HL-60 (cell line): ENCODE results near the gene SHC2.

Source experiments
- DNase-seq, 2 experiments: peaks; one replicate each; pipeline ENCODE4 v3.0.0-alpha.2; 2010 to 2020; ENCODE audit warnings: low read depth in 1 of 2, low spot score in 1 of 2
- H3K27ac ChIP-seq: fragments of 250-450 bp; sonication (Bioruptor Pico); replicated peaks from 2 replicates; pipeline ENCODE4 v1.5.1; 2020; ENCODE audit warnings: mild to moderate bottlenecking, moderate library complexity
- H3K27me3 ChIP-seq: fragments of 250-450 bp; sonication (Bioruptor Pico); 2 replicates; pipeline ENCODE4 v1.5.1; 2021; ENCODE audit warnings: mild to moderate bottlenecking, moderate library complexity; ENCODE audit not compliant: insufficient read depth, poor library complexity, severe bottlenecking
- H3K4me3 ChIP-seq: replicated peaks from 2 replicates; pipeline ENCODE4 v1.5.1; 2011; ENCODE audit warnings: mild to moderate bottlenecking, control low read depth, low read length; ENCODE audit not compliant: insufficient read depth
- GABPA ChIP-seq: IDR thresholded peaks from 2 replicates; pipeline ENCODE4 v1.6.1; 2012; ENCODE audit warnings: low read depth
- POLR2AphosphoS5 ChIP-seq: IDR thresholded peaks from 2 replicates; pipeline ENCODE4 v1.6.1; 2012; ENCODE audit warnings: low read depth
- SPI1 ChIP-seq: IDR thresholded peaks from 2 replicates; pipeline ENCODE4 v1.6.1; 2012; ENCODE audit warnings: low read depth, mild to moderate bottlenecking, borderline replicate concordance
- TF ChIP-seq, protein P1 (sequence below): IDR thresholded peaks from 2 replicates; pipeline ENCODE4 v1.6.1; 2012; ENCODE audit warnings: low read depth; ENCODE audit not compliant: insufficient replicate concordance
- TF ChIP-seq, protein P2 (sequence below): IDR thresholded peaks from one replicate; pipeline ENCODE4 v1.5.1; 2011; ENCODE audit warnings: low read length, control low read depth, inconsistent platforms; ENCODE audit not compliant: insufficient read depth

Gene SHC2

DNA sequence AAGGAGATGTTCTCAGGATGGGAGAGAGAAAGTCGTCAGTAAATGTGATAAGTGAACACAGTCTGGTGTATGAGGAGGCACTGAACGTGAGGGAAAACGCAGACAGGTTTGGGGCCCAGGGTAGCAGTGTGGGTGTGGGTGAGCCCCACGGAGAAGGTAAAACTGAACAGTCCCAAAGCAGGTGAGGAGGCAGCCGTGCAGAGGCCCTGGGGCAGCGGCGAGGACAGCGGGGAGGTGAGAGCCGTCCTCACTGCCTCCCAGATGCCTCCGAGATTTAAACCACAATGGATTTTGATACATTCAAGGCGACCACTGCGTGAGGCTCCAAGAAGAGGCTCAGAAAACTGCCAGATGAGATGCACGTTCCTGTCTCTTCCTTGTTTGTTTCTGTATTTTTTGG is 14.5 kb upstream of the SHC2 start:
- Histone ChIP-seq H3K27me3 (no peaks in the 10 kb centered on the region), H3K4me3 (no peak overlapping the region), H3K27ac (no peak overlapping the region)
- TF ChIP-seq POLR2AphosphoS5 (no peak), GABPA (no peak), SPI1 (no peak)
- TF ChIP-seq, protein P1, sequence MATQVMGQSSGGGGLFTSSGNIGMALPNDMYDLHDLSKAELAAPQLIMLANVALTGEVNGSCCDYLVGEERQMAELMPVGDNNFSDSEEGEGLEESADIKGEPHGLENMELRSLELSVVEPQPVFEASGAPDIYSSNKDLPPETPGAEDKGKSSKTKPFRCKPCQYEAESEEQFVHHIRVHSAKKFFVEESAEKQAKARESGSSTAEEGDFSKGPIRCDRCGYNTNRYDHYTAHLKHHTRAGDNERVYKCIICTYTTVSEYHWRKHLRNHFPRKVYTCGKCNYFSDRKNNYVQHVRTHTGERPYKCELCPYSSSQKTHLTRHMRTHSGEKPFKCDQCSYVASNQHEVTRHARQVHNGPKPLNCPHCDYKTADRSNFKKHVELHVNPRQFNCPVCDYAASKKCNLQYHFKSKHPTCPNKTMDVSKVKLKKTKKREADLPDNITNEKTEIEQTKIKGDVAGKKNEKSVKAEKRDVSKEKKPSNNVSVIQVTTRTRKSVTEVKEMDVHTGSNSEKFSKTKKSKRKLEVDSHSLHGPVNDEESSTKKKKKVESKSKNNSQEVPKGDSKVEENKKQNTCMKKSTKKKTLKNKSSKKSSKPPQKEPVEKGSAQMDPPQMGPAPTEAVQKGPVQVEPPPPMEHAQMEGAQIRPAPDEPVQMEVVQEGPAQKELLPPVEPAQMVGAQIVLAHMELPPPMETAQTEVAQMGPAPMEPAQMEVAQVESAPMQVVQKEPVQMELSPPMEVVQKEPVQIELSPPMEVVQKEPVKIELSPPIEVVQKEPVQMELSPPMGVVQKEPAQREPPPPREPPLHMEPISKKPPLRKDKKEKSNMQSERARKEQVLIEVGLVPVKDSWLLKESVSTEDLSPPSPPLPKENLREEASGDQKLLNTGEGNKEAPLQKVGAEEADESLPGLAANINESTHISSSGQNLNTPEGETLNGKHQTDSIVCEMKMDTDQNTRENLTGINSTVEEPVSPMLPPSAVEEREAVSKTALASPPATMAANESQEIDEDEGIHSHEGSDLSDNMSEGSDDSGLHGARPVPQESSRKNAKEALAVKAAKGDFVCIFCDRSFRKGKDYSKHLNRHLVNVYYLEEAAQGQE: no peak
- TF ChIP-seq, protein P2, sequence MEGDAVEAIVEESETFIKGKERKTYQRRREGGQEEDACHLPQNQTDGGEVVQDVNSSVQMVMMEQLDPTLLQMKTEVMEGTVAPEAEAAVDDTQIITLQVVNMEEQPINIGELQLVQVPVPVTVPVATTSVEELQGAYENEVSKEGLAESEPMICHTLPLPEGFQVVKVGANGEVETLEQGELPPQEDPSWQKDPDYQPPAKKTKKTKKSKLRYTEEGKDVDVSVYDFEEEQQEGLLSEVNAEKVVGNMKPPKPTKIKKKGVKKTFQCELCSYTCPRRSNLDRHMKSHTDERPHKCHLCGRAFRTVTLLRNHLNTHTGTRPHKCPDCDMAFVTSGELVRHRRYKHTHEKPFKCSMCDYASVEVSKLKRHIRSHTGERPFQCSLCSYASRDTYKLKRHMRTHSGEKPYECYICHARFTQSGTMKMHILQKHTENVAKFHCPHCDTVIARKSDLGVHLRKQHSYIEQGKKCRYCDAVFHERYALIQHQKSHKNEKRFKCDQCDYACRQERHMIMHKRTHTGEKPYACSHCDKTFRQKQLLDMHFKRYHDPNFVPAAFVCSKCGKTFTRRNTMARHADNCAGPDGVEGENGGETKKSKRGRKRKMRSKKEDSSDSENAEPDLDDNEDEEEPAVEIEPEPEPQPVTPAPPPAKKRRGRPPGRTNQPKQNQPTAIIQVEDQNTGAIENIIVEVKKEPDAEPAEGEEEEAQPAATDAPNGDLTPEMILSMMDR: no peak
- no peak for DNase-seq

DNA sequence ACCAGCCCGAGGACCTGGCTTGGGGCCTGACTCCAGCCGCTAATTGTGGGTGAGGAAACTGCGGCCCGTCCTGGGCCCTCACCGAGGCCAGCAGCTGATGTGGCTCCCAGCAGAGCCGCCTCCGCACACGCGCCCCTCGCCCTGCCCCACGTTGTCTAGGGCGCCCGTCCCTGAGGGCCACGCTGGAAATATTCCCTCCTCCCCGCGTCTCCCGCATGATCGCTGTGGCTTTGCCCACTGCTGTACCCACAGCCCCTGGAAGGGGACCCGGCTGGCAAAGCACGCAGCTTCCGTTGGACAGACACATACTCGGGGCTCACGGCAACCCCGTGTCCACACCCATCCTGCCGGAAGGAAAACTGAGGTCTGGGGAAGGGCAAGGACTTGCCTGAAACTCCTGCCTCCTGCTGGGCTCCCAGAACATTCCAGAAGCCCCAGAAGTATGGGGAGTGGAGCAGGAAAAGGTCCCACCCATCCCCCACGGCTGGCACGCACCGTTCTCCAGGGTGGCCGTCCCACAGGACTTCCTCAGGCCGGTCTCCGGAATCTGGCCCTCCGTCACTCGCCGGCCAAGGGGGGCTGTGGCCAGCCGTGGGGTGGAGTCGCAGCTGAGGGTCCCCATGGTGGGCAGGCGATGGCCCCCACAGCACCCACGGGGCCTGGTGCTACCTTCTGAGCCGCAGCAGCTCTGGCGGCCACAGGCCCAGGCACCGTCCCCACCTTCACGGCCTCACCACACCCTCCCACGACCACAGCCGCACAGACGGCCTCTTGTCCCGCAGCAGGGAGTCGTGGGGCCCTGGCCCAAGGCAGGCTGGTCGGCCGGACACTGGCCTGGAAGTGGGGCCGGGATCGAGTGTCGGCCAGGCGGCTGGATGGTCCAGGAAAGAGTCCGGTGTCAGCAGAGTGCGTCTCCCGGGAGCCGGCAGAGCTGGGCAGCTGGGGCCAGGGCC is 13.6 kb upstream of the SHC2 start:
- no peaks in the 10 kb centered on the region for H3K27me3 ChIP-seq
- DNase-seq: no peak
- no peak overlapping the region for H3K4me3 ChIP-seq
- no peak overlapping the region for H3K27ac ChIP-seq
- TF ChIP-seq POLR2AphosphoS5 (no peak), GABPA (no peak), SPI1 (no peak)
- TF ChIP-seq, protein P2: no peak
- TF ChIP-seq, protein P1: no peak

DNA sequence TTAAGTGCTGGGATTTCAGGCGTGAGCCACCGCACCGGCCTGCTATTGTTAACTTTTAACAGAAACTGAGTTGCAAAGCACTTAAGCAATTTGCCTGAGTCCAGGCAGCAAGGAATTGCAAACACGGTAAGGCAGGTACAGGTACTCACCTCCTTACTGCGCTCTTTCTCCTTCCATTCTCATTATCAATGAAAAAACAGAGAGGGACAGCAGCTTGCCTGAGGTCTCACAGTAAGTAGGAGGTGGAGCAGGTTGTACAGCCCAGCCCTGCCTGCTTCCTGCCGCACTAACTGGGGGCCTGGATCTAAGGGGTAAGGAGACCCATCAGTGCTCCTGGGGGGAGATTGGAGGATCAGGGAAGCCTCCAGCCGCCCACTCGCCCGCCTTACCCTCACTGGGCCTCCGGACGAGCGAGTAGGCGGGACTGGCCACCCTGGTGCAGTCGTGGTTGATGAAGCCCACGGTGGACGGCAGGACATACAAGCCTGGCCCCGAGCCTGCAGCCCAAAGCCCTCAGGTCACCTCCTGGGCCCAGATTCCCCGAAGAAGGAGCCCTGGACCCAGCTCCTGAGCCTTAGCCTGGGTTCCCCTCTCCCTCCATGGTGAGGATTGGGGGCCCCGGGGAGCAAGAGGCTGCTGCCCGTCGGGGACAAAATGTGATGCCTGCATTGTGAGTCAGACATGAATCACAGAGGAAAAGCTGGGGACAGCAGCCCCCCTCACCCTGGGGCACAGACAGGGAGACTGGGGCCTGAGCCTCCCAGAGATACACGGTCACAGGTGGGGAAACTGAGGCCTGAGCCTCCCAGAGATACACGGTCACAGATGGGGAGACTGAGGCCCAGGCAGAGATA is 11.4 kb upstream of the SHC2 start:
- Histone ChIP-seq H3K27me3 (no peaks in the 10 kb centered on the region), H3K4me3 (no peak overlapping the region), H3K27ac (no peak overlapping the region)
- TF ChIP-seq, protein P1: no peak
- TF ChIP-seq, protein P2: no peak
- TF ChIP-seq SPI1: no peak
- TF ChIP-seq GABPA: no peak
- no peak for DNase-seq
